Stimulated activated CD4-positive, alpha-beta T cell treated with anti-CD3 and anti-CD28 coated beads, TNF-alpha, amount 100 ng/mL, for 24 hours (primary cell): ENCODE data around the gene HOXD13.

ENCODE experiments used
- DNase-seq, 3 experiments: peaks; one replicate each; pipeline ENCODE4 v3.0.0-alpha.2; 2020; ENCODE audit warnings: low read depth in 3 of 3

HOXD13 gene

DNA sequence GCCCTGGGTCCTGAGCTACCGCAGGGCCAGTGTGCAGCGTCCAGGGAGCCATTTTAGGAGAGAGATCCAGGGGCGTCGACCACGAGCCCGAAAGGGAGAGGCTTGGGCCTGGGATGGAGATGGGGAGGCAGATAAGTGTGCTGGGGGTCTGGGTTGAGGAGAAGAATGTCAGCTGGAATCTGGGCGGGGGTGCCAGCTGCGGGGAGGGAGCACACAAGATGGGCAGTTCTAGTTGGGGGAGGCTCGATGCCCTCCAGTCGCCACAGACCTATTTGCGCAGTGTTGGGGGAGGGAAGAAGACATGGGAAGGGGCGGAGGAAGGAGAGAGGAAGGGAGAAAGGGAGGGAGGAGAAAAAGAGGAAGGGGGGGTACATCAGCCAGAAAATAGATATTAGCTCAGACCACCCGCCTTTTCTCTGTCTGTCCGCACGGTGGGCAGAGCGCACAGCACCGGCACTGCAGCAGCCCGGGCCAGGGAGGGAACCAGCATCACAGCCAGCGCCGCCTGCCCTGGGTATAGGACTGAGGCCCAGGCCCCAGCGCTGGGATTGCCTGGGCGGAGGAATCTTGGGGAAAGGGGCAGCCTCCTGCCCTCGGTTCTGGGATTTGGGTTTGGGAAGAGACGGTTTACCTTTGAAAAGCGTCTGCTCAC, 12.7 kb downstream of the HOXD13 start:
- DNase-seq = no peak

DNA sequence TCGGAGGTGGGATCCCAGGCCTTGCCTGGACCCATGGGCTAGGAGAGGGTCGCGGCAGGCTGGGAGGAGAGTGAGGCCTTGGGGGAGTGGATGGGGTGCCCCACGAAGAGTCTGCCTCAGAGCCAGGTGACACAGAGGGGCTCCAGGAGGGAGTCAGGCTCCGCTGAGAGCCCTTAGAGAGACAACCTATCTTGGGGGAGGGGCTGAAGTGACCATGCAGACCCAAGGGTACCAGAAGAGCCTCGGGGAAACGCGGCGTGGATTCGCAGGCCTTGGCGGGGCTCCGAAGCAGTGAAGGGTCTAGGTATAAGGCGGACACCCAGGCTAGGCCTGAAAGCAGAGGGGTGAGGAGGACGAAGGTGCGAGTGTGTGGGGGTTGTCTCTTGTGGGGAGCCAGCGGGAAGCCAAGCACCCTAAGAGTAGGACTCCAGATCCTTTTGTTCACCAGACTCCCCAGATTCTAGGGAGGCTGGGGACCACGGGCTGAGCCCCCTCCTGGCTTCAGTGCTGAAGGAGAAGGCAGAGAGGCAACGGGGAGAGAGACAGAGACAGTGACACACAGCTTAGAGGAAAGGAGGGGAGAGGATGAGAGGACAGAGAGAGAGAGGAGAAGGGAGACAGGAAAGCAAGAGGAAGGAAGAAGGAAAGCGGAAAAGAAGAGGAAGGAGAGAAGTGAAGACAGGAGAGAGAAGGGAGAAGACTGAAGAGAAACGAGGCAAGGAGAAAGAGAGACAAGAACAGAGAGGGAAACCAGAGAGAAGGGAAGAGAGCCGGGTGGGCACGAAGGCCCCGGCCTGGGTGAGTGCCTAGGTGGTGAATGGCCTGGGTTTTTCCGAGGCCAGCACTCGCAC, 13.4 kb downstream of the HOXD13 start:
- DNase-seq = no peak

DNA sequence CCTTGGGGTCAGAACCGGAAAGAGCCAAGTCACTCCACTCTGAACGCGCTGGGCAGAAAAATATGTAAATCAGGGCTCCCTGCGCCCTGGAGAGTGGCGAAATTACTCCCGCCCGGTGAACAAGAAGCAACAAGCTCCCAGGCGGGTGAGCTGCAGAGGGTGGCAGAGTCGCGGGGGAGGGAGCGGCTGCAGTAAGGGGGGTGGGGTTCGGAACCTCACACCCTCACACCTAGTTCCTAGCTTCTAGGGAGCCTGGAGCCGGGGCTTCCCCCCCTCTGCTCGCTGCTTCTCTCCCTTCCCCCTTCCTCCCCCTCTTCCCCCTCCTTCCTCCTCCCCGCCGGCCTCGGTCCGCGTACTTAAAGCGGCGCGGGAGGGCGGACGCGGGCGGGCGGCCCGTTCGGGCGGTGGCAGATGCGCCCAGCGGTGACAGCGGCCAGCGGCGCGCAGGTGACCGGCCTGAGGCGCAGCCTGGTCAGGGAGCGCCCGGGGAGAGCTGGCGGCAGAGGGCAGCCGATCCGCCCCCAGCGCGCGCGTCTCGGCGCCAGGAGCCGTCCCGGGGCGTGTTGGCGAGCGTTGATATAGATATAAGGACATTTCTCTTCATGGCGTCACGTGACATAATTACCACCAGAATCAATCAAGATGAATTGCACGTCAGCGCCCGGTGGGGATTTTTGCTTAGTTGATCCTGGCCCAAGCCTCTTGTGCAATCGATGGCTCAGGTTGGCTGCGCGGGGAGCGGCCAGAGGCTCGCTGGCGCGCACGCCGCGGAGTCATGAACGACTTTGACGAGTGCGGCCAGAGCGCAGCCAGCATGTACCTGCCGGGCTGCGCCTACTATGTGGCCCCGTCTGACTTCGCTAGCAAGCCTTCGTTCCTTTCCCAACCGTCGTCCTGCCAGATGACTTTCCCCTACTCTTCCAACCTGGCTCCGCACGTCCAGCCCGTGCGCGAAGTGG, 14.3 kb downstream of the HOXD13 start, which contains the start of gene HOXD11:
HOXD11 (plus strand) TSS at position 700 of the 959 bp plus-strand sequence; CDS start at position 776, 76 bp downstream.
- DNase-seq = no peak

DNA sequence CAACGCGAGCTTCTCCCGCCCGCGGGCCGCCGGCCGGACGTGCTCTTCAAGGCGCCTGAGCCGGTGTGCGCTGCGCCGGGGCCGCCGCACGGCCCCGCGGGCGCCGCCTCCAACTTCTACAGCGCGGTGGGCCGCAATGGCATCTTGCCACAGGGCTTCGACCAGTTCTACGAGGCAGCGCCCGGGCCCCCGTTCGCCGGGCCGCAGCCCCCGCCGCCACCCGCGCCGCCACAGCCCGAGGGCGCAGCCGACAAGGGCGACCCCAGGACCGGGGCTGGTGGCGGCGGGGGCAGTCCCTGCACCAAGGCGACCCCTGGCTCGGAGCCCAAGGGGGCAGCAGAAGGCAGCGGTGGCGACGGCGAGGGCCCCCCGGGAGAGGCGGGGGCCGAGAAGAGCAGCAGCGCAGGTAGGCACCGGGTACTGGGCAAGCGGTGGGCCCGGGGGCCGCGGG, 15.2 kb downstream of the HOXD13 start:
- DNase-seq = no peak

DNA sequence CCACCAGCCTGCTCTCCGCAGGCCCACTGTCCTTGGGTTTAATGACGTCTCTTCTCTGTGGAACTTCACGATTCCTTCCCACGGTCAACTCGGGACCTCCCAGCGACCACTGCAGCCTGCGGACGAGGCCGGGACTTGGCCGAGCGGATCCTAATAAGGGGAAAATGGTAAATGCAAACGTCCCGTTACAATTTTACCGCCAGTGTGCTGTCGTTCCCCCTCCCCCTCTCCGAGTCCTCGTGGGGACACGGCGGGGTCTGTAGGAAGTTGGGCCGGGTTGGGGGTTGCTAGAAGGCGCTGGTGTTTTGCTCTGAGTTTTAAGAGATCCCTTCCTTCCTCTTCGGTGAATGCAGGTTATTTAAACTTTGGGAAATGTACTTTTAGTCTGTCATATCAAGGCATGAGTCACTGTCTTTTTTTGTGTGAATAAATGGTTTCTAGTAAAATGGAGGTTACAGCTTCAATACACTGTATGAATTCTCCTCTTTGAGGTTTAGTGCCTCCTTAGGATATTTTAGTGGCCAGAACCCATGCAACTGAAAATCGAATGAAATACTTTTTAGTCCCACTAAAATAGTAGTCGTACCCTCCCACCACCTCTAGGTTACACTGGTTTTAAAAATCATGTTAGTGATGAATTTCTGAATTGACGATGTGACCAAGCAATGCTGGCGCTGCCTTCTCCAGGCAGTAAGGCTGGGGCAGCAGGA, 16.8 kb downstream of the HOXD13 start:
- DNase-seq = no peak

DNA sequence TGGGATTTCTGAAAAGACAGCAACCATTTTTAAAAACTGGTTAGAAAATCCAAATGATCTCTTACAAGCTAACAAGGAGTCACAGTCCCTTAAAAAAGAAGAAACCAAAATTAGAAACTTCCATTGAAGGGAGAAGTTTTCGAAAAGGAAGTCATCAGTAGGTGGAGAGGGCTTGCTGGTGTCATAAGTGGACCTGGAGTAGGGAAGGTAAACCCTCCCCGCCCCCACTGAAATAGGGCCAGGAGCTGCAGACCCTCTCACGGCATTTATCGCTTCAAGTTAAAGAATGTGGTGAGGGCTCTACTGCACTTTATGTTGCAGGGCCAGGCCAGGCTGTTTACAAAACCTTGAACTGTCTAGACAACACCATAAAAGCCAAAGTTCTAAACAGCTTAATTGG, 17.4 kb downstream of the HOXD13 start:
- DNase-seq = no peak

DNA sequence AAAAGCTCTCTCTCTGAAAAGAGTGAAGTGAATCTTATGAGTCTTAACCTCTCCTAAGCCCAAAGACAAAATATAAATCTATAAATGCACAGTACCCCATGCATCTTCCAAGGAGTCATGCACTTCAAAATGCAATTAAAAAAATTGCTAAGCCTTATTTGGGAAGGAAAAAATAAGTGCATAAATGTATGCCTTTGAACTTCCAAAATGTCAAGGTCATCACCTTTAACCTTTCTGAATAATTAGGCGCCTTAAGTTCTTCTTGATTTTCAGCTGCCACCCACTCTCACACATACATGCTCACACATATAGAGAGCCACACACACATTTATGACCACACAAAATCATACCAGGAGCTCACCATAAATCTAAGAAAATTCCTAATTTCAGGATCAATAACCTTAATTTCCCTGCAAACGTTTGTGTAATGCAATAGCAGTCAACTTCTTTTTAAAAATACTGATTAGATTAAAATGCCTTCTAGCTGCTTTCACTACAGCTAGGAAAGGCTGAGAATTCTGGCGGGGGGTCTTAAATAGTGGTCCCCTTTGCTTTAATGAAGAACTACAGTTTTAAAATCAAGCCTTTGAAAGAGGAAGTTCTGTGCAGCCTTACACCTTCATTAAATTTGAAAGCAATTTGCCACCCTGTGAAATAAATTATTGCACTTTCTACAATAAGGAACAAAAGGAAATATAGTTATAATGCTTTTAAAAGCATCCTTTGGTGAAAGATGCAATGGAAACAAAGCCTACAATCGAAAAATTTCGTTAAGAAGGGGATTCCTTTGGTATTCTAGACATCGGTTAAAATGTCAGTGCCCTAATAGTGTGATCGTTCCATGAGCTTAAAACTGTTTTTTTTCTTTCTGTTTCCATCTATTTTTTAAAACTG, 18.1 kb downstream of the HOXD13 start:
- DNase-seq = no peak

DNA sequence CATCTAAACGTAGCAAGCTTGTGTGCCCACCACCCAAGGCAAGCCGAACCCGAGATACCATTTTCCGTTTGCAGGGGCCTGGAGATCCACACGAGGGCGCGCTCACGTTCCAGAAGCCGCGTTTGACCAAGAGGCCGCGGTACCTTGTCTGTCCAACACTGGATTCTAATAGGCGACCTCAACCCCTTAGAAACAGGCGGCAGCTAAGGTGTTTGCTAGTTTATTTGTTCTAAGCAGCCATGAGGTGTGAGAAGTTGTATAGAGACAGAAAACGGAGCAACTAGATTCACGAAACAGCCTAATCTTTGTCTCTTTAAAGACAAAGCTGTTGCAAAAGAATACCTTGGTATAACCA, 18.8 kb downstream of the HOXD13 start:
- no peak for DNase-seq

DNA sequence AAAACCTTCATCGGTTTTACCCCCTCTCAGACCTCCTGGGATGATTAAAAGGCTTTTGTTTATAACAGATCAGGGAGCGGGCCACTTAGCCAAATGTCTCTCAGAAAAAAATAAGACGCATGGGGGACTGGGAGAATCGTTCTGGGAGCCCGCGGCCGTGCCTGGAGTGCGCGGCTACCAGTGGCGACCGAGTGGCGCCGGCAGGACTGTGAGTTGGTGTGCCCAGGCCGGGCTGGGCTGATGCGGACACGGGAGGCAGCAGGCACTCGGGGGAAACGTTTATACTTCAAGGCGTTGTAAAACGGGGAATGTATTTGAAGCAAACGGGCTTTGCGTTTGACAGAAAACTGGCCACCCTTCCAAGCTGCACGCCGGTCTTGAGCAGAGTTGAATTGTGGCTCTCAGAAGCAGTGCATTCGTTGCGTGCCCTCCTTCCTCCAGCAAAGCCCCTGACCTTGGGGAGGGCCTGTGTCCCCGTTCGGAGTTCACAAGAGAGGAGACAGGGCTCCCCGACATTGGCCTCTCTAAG, 19.4 kb downstream of the HOXD13 start:
- no peak for DNase-seq

DNA sequence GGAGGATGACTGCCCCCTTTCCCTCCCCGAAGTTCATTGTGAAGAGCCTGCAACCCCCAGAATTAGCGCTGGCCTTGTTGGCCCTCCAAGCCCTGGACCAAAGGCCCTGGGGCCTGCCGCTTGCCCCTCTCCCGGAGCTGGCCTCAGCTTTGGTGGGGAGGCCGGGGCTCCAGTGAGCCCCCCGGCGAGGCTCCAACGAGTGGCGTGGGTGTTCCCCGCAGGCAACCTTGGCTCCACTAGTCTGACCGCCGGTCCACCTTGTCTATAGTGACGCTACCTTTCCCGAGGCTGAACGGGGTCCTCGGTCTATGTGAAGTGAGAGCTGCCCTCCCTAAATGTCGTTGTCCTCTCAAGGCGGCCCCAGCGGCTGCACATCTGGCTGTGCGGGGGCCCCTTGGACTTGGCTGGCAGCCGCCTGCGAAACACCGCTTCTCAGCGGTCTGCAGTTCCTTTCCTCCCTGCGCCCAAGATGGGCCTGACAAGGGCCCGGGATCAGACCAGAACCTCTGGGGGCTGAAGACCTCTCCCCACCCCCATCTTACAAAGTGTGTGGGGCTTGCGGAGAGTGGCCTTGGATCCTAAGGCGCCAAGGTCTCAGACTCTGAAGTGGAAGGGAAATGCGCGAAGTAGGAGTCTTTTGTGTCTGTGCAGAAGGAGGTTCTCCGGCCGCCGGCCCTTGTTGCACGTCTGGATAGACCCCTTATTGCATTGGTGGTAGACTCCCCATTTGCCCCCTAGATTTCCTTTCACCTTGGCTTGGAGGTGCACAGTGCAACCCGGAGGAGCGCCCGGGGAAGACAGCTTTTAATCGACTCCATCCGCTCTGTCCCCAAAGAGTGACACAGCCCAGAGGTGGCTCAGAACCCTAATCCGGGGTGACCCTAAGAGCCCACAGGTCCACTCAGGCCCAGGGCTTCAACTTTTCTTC, 20.1 kb downstream of the HOXD13 start:
- no peak for DNase-seq

DNA sequence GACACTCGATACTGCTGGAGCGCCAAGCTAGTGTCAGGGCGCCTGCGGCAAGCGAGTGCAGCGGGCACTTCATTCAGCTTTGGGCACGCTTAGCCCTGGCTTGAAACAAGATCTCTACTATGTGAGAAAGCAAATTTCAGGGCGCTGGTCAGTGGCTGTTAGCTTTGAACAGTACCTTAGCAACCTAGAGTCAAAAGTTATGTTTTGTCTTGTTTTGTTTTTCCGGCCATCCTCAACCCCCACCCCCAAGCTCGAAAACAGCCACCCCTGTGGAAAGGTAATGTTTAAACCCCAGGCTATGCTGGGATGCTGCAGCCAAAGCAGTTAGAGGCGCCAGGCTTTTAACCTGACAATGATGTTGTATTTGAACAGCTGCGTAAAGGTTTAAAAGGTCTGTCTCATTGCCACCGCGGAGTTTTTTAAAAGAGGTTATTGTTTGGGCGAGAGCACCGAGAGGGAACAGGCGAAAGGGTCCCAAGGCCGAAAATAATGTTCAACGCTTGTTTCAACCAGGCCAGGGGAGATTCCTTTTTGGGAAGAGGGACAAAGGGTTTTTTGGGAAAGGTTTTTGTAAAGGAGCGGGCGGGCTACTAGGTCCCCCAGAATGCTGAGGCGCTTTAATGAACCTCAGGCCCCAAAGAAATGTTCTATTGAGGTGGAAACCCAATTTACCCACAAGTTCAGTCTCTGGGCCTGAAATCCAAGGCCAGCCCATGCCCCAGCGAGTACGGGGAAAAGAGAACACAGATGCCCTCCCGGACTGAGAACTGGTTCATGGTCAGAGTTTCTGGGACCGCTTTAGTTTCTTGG, 21.8 kb downstream of the HOXD13 start:
- DNase-seq = no peak

DNA sequence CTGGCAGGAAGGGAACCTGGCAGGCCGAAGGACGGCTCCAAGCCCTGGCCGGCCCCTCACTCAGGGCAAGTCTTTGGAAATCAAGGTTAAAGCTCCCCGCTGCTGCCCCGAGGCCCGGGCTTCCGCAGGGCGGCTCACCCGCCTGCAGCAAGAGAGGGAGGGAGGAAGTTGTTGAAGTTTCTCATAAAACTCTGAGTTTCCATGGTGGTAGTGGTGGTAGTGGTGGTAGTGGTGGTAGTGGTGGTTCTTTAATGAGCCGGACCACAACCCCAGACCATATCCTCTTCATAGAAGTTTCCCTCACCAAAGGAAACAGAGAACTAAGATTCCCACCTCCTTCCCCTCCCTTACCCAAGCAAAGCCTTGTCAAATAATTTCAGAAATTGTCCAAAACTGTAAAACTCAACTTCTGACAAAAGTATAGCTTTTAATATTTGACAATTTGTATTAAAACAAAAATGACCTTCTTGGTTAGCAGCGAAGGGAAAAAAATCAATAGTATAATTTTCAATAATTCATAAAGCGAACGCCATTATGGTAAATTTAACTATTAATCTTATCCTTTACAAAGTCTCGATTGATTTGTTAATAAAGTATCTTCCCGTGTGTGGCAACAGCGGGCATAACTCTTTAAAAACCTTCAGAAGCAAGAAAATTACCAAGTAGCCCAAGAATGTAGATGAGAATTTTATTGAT, 22.6 kb downstream of the HOXD13 start:
- no peak for DNase-seq

DNA sequence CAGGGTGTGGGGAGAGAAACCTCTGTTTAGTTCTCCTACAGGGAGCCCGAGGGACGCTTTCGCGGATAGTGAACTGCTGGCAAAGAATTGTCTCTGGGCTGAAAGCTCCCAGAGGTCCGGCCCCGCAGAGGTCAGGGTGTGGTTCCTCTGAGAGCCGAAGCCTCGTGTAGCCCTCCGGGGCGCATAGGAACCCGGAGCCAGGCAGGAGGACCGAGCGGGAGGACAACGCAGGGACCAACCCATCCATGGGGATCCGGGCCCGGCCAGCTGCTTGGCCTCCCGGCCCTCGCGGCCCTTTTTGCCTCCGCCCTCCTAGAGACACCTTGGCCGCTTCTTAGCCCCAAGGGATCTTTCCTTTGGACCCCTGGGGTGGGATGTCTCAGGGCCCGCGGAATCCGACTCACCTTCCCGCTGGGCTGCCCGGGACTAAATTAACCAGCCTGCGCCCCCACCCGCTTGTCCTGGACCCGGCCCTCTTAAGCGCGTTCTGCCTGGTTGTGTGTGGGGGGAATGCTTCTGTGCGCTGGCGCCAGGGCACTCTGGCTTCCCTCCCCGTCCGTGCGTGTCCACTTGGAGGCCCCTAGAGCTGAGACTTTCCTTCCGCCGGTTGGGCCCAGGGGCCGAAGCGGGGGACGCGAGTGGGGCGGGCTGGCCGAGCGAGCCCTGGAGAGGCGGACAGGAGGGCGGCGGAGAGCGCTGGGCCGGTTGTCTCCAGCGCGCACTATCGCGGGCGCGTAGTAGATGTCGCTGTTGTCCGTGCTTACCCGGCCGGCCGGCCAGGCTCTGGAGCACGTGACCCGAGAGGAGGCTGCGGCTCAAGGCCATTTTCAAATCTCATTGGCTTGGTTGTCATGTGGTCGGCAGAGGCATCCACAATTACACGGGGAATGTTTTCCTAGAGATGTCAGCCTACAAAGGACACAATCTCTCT, 23.6 kb downstream of the HOXD13 start, which contains the start of gene HOXD10:
HOXD10 (plus strand) TSS at position 896 of the 931 bp plus-strand sequence. CDS start 56 bp downstream, outside the sequence.
- no peak for DNase-seq

DNA sequence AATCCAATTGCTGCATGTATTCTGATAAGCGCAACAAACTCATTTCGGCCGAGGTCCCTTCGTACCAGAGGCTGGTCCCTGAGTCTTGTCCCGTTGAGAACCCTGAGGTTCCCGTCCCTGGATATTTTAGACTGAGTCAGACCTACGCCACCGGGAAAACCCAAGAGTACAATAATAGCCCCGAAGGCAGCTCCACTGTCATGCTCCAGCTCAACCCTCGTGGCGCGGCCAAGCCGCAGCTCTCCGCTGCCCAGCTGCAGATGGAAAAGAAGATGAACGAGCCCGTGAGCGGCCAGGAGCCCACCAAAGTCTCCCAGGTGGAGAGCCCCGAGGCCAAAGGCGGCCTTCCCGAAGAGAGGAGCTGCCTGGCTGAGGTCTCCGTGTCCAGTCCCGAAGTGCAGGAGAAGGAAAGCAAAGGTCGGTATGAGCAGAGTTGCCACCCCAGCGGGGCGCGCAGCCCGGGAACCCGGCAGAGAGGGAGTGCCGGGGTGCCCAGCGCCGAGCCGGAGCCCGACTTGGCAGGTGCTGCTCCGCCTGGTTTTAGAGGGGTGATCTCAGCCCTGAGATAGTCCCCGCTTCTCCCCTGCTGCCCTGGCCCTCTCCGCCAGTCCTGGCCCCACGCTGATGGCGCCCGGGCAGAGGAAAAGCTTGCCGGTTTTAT, 24.8 kb downstream of the HOXD13 start:
- no peak for DNase-seq

DNA sequence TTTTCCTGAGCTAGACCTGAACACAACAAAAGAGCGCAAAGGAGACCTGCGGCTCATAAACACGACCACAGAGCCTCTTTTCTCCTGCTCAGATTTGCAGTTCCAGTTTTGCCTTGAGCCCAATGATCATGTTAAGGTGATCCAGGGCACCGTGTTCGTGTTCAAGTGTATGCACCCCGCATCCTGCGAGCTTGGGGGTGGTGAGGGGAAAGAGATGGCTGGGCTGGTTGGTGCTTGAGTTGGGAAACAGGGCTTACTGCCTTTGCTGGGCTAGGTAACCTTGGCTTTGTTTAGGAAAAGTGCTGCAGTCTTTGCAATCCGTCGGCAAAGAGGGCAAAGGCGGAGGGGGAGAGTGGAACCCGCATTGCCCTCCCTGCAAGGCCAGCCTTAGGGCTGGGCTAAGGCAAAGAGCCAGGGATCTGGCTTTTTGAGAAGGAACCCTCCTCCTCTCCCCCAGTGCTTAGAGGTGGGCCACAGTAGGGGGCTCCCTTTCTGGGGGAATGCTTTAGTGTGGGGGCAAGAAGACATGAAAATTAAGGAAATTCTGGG, 25.4 kb downstream of the HOXD13 start:
- DNase-seq = no peak
